Loucy (cell line): ENCODE data around the gene AHRR.

Experiments used
- H2AFZ ChIP-seq: fragments of 200-600 bp; sonication (generic); 2 replicates; pipeline ENCODE4 v1.6.0; 2016; ENCODE audit warnings: antibody characterized with exemption, mild to moderate bottlenecking, low read length, moderate library complexity
- H3F3A ChIP-seq: fragments of 200-600 bp; 2 replicates; pipeline ENCODE4 v1.6.0; 2016; ENCODE audit warnings: antibody characterized with exemption, low read depth, mild to moderate bottlenecking
- H3K27me3 ChIP-seq: fragments of 200-600 bp; sonication (generic); 2 replicates; pipeline ENCODE4 v1.6.1; 2014; ENCODE audit warnings: low read length, mild to moderate bottlenecking; ENCODE audit not compliant: insufficient read depth, poor library complexity, severe bottlenecking
- H3K36me3 ChIP-seq: fragments of 200-600 bp; sonication (generic); 2 replicates; pipeline ENCODE4 v1.6.1; 2016; ENCODE audit warnings: low read length; ENCODE audit not compliant: insufficient read depth
- H3K4me1 ChIP-seq: fragments of 200-600 bp; sonication (generic); 2 replicates; pipeline ENCODE4 v1.5.1; 2014; ENCODE audit warnings: low read length, mild to moderate bottlenecking; ENCODE audit not compliant: insufficient read depth, poor library complexity, severe bottlenecking
- H3K4me2 ChIP-seq: fragments of 200-600 bp; sonication (generic); 2 replicates; pipeline ENCODE4 v1.6.0; 2014; ENCODE audit warnings: antibody characterized with exemption, low read length, low read depth, mild to moderate bottlenecking; ENCODE audit not compliant: poor library complexity, severe bottlenecking
- H3K4me3 ChIP-seq: fragments of 200-600 bp; sonication (generic); 2 replicates; pipeline ENCODE4 v1.5.1; 2014; ENCODE audit warnings: low read length, mild to moderate bottlenecking, mixed read lengths; ENCODE audit not compliant: poor library complexity, severe bottlenecking
- H3K79me2 ChIP-seq: fragments of 200-600 bp; sonication (generic); 2 replicates; pipeline ENCODE4 v1.6.1; 2014; ENCODE audit warnings: low read length; ENCODE audit not compliant: insufficient read depth
- H3K9ac ChIP-seq: fragments of 200-600 bp; sonication (generic); 2 replicates; pipeline ENCODE4 v1.6.0; 2014; ENCODE audit warnings: mild to moderate bottlenecking, low read depth, low read length, moderate library complexity; ENCODE audit not compliant: poor library complexity, severe bottlenecking
- H3K9me2 ChIP-seq: fragments of 200-600 bp; sonication (generic); replicated peaks from 2 replicates; pipeline ENCODE4 v1.6.1; 2016; ENCODE audit warnings: low read depth, low read length, mixed read lengths
- H3K9me3 ChIP-seq: fragments of 200-600 bp; sonication (generic); 2 replicates; pipeline ENCODE4 v1.6.1; 2014; ENCODE audit warnings: mild to moderate bottlenecking, antibody characterized with exemption, low read length, low read depth; ENCODE audit not compliant: insufficient read depth
- H4K20me1 ChIP-seq: fragments of 200-600 bp; sonication (generic); 2 replicates; pipeline ENCODE4 v1.6.0; 2014; ENCODE audit warnings: antibody characterized with exemption, low read length, mild to moderate bottlenecking; ENCODE audit not compliant: insufficient read depth, poor library complexity, severe bottlenecking
- EZH2phosphoT487 ChIP-seq: fragments of 200-600 bp; IDR thresholded peaks from 2 replicates; pipeline ENCODE4 v1.6.1; 2018; ENCODE audit warnings: antibody characterized with exemption, mild to moderate bottlenecking, moderate library complexity, borderline replicate concordance
- TF ChIP-seq, protein P1 (sequence below): fragments of 200-600 bp; sonication (generic); conservative IDR thresholded peaks from 2 replicates; pipeline ENCODE4 v1.5.1; 2014; ENCODE audit warnings: mild to moderate bottlenecking, antibody characterized with exemption, low read length

AHRR gene

DNA sequence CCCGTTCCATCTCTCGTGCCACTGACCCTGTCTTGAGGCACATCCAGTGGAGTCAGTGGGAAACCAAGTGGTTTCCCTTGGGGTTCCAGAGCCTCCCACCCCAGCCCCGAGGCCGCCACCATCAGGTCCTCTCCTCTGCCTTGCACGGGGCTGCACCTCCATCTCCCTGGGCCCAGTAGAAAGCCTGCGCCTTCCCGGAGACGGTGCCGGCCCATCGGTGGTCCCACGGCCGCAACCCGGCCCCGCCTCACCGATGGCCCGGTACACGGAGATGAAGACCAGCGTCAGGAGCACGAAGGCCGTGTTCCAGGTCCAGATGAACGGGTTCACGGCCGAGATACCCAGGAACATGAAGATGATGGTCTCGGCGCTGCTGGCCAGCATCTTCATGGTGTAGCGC lies 161.5 kb downstream of the AHRR start:
- Histone ChIP-seq H3K9me3 (no peaks in the 10 kb centered on the region), H3K4me1 (peaks cover 21% of the 10 kb centered on the region), H3K9me2 (no peaks in the 10 kb centered on the region), H3K27me3 (no peaks in the 10 kb centered on the region), H3K9ac (no peak overlapping the region), H3K4me2 (peak overlapping the region; percentile 27), H3K79me2 (no peaks in the 10 kb centered on the region), H3K36me3 (no peaks in the 10 kb centered on the region), H2AFZ (no peak overlapping the region), H4K20me1 (no peaks in the 10 kb centered on the region), H3K4me3 (peak overlapping the region; percentile 3), H3F3A (no peaks in the 10 kb centered on the region)
- TF ChIP-seq EZH2phosphoT487: no peak
- TF ChIP-seq, protein P1, sequence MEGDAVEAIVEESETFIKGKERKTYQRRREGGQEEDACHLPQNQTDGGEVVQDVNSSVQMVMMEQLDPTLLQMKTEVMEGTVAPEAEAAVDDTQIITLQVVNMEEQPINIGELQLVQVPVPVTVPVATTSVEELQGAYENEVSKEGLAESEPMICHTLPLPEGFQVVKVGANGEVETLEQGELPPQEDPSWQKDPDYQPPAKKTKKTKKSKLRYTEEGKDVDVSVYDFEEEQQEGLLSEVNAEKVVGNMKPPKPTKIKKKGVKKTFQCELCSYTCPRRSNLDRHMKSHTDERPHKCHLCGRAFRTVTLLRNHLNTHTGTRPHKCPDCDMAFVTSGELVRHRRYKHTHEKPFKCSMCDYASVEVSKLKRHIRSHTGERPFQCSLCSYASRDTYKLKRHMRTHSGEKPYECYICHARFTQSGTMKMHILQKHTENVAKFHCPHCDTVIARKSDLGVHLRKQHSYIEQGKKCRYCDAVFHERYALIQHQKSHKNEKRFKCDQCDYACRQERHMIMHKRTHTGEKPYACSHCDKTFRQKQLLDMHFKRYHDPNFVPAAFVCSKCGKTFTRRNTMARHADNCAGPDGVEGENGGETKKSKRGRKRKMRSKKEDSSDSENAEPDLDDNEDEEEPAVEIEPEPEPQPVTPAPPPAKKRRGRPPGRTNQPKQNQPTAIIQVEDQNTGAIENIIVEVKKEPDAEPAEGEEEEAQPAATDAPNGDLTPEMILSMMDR: no peak

DNA sequence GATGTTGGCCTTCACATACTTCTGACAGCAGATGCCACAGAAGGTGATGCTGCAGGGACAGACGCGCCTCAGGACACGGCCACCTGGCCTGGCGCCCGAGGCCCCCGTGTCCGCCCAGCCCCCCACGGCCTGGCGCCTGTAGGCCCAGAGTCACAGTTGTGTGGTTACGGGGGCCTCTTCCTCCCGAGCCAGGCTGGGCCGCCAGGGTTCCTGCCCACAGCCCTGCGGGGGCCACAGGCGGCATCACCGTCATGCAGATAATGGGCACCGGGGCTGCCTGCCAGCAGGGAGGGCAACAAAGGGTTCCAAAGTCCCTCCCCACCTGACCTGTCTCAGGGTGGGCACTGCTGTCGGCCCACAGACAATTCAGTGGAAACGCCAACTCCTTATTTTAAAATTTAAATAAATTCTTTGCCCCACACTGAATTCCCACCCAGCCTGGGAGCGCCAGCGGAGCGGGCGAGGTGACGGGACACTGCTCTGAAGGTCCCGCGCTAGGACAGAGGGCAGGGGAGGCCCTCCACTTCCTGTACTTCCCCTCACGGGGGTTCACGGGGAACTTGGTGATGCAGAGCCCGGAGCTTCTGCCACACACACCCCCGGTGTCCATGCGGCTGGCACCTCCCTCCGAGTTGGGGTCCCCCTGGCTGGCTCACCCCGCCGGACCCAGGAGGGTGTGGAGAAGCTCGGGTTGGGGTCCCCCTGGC lies 162.1 kb downstream of the AHRR start:
- TF ChIP-seq EZH2phosphoT487: no peak
- TF ChIP-seq, protein P1: no peak
- peak overlapping the region; percentile 27 for H3K4me2 ChIP-seq
- no peaks in the 10 kb centered on the region for H3K9me3 ChIP-seq
- H3K9ac ChIP-seq: no peak overlapping the region
- H3K36me3 ChIP-seq: no peaks in the 10 kb centered on the region
- H3K27me3 ChIP-seq: no peaks in the 10 kb centered on the region
- no peaks in the 10 kb centered on the region for H4K20me1 ChIP-seq
- no peaks in the 10 kb centered on the region for H3K79me2 ChIP-seq
- H3K4me3 ChIP-seq: peak overlapping the region; percentile 3
- peaks cover 21% of the 10 kb centered on the region for H3K4me1 ChIP-seq
- H2AFZ ChIP-seq: no peak overlapping the region
- no peaks in the 10 kb centered on the region for H3F3A ChIP-seq
- H3K9me2 ChIP-seq: no peaks in the 10 kb centered on the region

DNA sequence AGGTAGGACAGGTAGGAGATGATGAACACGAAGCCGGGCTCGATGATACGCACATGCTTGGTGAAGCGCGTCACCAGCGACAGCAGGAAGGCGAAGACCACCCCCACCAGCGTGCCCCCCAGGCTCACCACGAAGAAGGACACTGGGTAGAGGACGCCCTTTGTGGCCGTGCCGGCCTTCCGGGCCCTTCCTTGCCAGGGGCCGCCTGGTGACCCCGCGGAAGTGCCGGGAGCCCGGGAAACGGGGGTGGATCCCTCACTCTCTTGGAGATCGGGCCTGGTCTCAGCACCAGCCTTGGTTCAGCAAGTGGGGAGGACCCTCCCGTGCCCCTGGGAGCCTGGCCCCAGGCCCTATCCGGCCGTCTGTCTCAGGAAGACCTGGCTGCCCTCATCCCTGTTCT lies 163.0 kb downstream of the AHRR start:
- TF ChIP-seq, protein P1: no peak
- TF ChIP-seq EZH2phosphoT487: no peak

More for the DNA sequence above, 163.0 kb downstream of the AHRR start:
- no peak overlapping the region for H3K4me3 ChIP-seq
- no peaks in the 10 kb centered on the region for H3K9me2 ChIP-seq
- H3K9me3 ChIP-seq: no peaks in the 10 kb centered on the region
- H4K20me1 ChIP-seq: no peaks in the 10 kb centered on the region
- H3K36me3 ChIP-seq: no peaks in the 10 kb centered on the region
- H3K9ac ChIP-seq: no peak overlapping the region
- H3K4me1 ChIP-seq: peaks cover 21% of the 10 kb centered on the region
- no peaks in the 10 kb centered on the region for H3F3A ChIP-seq
- no peak overlapping the region for H2AFZ ChIP-seq
- H3K27me3 ChIP-seq: no peaks in the 10 kb centered on the region
- no peak overlapping the region for H3K4me2 ChIP-seq
- no peaks in the 10 kb centered on the region for H3K79me2 ChIP-seq
